ENCODE data around the gene NAV2.

DNA sequence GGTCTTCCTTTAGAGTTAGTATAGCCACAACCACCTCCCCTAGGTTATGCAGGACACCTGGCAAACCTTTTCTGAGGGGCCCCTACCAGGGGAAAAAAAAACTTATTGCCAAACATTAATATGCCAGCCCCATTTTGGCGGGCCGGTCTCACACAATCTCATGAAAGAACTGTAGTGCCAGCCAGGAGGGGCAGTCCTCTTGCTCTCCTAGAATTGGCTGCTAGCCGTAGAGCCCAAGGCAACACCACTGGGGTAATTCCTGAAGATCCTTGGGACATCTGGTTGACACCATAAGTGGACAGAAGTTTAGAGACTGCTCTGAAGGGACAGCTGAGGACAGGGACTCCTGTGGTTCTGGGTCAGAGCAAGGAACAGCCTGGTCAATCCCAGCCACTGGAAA, 24.2 kb downstream of the NAV2 start:
- no peak for TF ChIP-seq POLR2A (IDR thresholded peaks at IDR 0.05)
- TF ChIP-seq, protein P1, sequence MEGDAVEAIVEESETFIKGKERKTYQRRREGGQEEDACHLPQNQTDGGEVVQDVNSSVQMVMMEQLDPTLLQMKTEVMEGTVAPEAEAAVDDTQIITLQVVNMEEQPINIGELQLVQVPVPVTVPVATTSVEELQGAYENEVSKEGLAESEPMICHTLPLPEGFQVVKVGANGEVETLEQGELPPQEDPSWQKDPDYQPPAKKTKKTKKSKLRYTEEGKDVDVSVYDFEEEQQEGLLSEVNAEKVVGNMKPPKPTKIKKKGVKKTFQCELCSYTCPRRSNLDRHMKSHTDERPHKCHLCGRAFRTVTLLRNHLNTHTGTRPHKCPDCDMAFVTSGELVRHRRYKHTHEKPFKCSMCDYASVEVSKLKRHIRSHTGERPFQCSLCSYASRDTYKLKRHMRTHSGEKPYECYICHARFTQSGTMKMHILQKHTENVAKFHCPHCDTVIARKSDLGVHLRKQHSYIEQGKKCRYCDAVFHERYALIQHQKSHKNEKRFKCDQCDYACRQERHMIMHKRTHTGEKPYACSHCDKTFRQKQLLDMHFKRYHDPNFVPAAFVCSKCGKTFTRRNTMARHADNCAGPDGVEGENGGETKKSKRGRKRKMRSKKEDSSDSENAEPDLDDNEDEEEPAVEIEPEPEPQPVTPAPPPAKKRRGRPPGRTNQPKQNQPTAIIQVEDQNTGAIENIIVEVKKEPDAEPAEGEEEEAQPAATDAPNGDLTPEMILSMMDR (IDR thresholded peaks at IDR 0.05) = no peak

All from testis (tissue), 2 donors.